A549 (cell line): Measurements from ENCODE around the gene HOXA11.

Experiments used
- CTCF ChIP-seq: fragments of >200 bp; sonication (Bioruptor Twin); formaldehyde crosslinking; IDR thresholded peaks from 3 replicates; pipeline ENCODE4 v1.5.1; 2016
- GATA3 ChIP-seq: IDR thresholded peaks from 2 replicates; pipeline ENCODE4 v1.6.1; 2012; ENCODE audit warnings: borderline replicate concordance
- POLR2A ChIP-seq: IDR thresholded peaks from 2 replicates; pipeline ENCODE4 v1.6.1; 2012; ENCODE audit warnings: mild to moderate bottlenecking, low read length
- REST ChIP-seq: fragments of 200-600 bp; sonication (generic); IDR thresholded peaks from 2 replicates; pipeline ENCODE4 v1.6.1; 2016; ENCODE audit warnings: antibody characterized with exemption, mild to moderate bottlenecking, moderate library complexity
- SMC3 ChIP-seq: fragments of >200 bp; sonication (Bioruptor Twin); formaldehyde crosslinking; IDR thresholded peaks from 3 replicates; pipeline ENCODE4 v1.6.1; 2018; ENCODE audit warnings: inconsistent platforms

- no peak for TF ChIP-seq POLR2A
- no peak for TF ChIP-seq CTCF
- TF ChIP-seq GATA3: no peak
- TF ChIP-seq REST: no peak
- TF ChIP-seq SMC3: no peak
Observed at GRCh38 chr7:27163288-27164044, 21.6 kb downstream of the HOXA11 start.
